SU-DHL-6 (cell line): ENCODE measurements around the gene ZP1.

Source experiments
- EZH2phosphoT487 ChIP-seq: fragments of 200-600 bp; sonication (generic), shearing (Covaris generic); conservative IDR thresholded peaks from 2 replicates; pipeline ENCODE4 v1.6.1; 2018; ENCODE audit warnings: mild to moderate bottlenecking, antibody characterized with exemption, low read length, moderate library complexity, mixed read lengths
- TF ChIP-seq, protein P1 (sequence below): fragments of 200-600 bp; sonication (generic); IDR thresholded peaks from one replicate; pipeline ENCODE4 v1.5.1; 2017; ENCODE audit warnings: antibody characterized with exemption, mild to moderate bottlenecking, low read length, moderate library complexity; ENCODE audit not compliant: insufficient read depth, poor library complexity, severe bottlenecking

GRCh38 chr11:60867871-60868681 lies 734 bp downstream of the ZP1 start:
- TF ChIP-seq, protein P1, sequence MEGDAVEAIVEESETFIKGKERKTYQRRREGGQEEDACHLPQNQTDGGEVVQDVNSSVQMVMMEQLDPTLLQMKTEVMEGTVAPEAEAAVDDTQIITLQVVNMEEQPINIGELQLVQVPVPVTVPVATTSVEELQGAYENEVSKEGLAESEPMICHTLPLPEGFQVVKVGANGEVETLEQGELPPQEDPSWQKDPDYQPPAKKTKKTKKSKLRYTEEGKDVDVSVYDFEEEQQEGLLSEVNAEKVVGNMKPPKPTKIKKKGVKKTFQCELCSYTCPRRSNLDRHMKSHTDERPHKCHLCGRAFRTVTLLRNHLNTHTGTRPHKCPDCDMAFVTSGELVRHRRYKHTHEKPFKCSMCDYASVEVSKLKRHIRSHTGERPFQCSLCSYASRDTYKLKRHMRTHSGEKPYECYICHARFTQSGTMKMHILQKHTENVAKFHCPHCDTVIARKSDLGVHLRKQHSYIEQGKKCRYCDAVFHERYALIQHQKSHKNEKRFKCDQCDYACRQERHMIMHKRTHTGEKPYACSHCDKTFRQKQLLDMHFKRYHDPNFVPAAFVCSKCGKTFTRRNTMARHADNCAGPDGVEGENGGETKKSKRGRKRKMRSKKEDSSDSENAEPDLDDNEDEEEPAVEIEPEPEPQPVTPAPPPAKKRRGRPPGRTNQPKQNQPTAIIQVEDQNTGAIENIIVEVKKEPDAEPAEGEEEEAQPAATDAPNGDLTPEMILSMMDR = no peak
- TF ChIP-seq EZH2phosphoT487 = no peak
